K562 (cell line): ENCODE results near the gene KAT6B. TPM values are rescaled to one million over a fixed set of nuclear protein-coding genes. Genes with fewer than 3 reads are reported as not detected.
A peak's percentile ranks its signal among the peaks of the same experiment; 100 is the strongest.

Experiments used
- ATAC-seq: fragments of 200-7000 bp; cut with Tn5 transposase; 3 replicates; pipeline ENCODE4 v1.9.1; 2020; ENCODE audit warnings: moderate library complexity
- BruUV-seq: library from RNA; stranded (reverse); fragments of 400-500 nt; replicated peaks from 2 replicates; lab custom pipeline; 2021; lab: Mats Ljungman, UMichigan
- CTCF ChIA-PET: fragments of 300-600 bp; formaldehyde crosslinking; extraction: SDS; loops from one replicate; lab custom pipeline; 2021; ENCODE audit warnings: low intra/inter-chr PET ratio; lab: Yijun Ruan, JAX
- POLR2A ChIA-PET: fragments of 300-600, 350-650 bp; sonication (Branson Sonifier 250); formaldehyde crosslinking; extraction: SDS; loops from one replicate; lab custom pipeline; 2021; ENCODE audit warnings: antibody characterized with exemption, inconsistent platforms; lab: Yijun Ruan, JAX
- DNase-seq, 4 experiments: peaks; one replicate each; pipeline versions ENCODE4 v3.0.0 to v3.0.0-alpha.2; 2011 to 2018; ENCODE audit warnings: low spot score in 3 of 4, mixed read lengths in 3 of 4; ENCODE audit errors: extremely low read depth in 1 of 4
- FAIRE-seq: peaks from 2 replicates; lab custom pipeline; 2011; peaks lifted over from hg19 to GRCh38; lab: Jason Lieb, UNC
- H2AFZ ChIP-seq: 2 replicates; pipeline ENCODE4 v1.6.0; 2011; ENCODE audit warnings: low read depth, low read length, control low read depth, inconsistent platforms
- H3K27ac ChIP-seq: fragments of 200-600 bp; 3 replicates; pipeline ENCODE4 v1.8.0; 2011; ENCODE audit warnings: low read depth, mild to moderate bottlenecking, control low read depth, inconsistent platforms, low read length, moderate library complexity, mixed read lengths; ENCODE audit errors: extremely low read depth
- H3K27me3 ChIP-seq, 2 experiments: fragments of 300-600 bp in 1 of 2; 2 replicates in 1 of 2; 3 replicates in 1 of 2; pipeline versions ENCODE4 v1.6.0 to v1.8.0; 2011; ENCODE audit warnings: inconsistent platforms in 2 of 2, low read length in 2 of 2, mild to moderate bottlenecking in 1 of 2, mixed read lengths in 1 of 2, moderate library complexity in 1 of 2; ENCODE audit not compliant: control insufficient read depth in 2 of 2, insufficient read depth in 2 of 2
- H3K36me3 ChIP-seq: fragments of 300-600 bp; 3 replicates; pipeline ENCODE4 v1.8.0; 2011; ENCODE audit warnings: mild to moderate bottlenecking, low read length, inconsistent platforms; ENCODE audit not compliant: control insufficient read depth, insufficient read depth
- H3K4me1 ChIP-seq, 2 experiments: fragments of 200-600 bp in 1 of 2; replicated peaks in 1 of 2; 2 replicates in 1 of 2; 3 replicates in 1 of 2; pipeline versions ENCODE4 v1.5.1 to v1.8.0; 2011; ENCODE audit warnings: inconsistent platforms in 2 of 2, low read length in 2 of 2, mild to moderate bottlenecking in 1 of 2, mixed read lengths in 1 of 2, moderate library complexity in 1 of 2; ENCODE audit not compliant: control insufficient read depth in 2 of 2, insufficient read depth in 2 of 2
- H3K4me2 ChIP-seq: 2 replicates; pipeline ENCODE4 v1.6.1; 2011; ENCODE audit warnings: low read length, control low read depth, inconsistent platforms, mixed read lengths; ENCODE audit not compliant: insufficient read depth
- H3K4me3 ChIP-seq: fragments of 200-600 bp; sonication (generic), shearing (Covaris generic); 2 replicates; pipeline ENCODE4 v1.5.1; 2016; ENCODE audit warnings: control low read depth, inconsistent platforms
- H3K79me2 ChIP-seq: fragments of 200-600 bp; 3 replicates; pipeline ENCODE4 v1.8.0; 2011; ENCODE audit warnings: low read length, inconsistent platforms; ENCODE audit not compliant: control insufficient read depth, insufficient read depth
- H3K9ac ChIP-seq, 2 experiments: 2 replicates each; pipeline versions ENCODE4 v1.6.0 to v1.6.1; 2011; ENCODE audit warnings: low read depth in 2 of 2, low read length in 2 of 2, control low read depth in 1 of 2, inconsistent platforms in 1 of 2, mild to moderate bottlenecking in 1 of 2, mixed read lengths in 1 of 2; ENCODE audit not compliant: insufficient read depth in 1 of 2
- H3K9me1 ChIP-seq: one replicate; pipeline ENCODE4 v1.6.0; 2011; ENCODE audit warnings: inconsistent platforms, mild to moderate bottlenecking, low read length, moderate library complexity; ENCODE audit not compliant: control insufficient read depth, insufficient read depth
- H3K9me3 ChIP-seq: replicated peaks from 2 replicates; pipeline ENCODE4 v1.5.1; 2011; ENCODE audit warnings: low read depth, low read length, inconsistent platforms; ENCODE audit not compliant: control insufficient read depth, insufficient read depth
- H4K20me1 ChIP-seq: replicated peaks from 2 replicates; pipeline ENCODE4 v1.6.1; 2011; ENCODE audit warnings: low read length, inconsistent platforms, mixed read lengths; ENCODE audit not compliant: control insufficient read depth, insufficient read depth
- CEBPG ChIP-seq, 3 experiments: fragments of 200-800 bp in 1 of 3; sonication (Bioruptor generic) in 1 of 3; sonication (generic) in 1 of 3; formaldehyde crosslinking in 1 of 3; IDR thresholded peaks in 2 of 3; conservative IDR thresholded peaks in 1 of 3; 2 replicates each; pipeline versions ENCODE4 v1.6.1 to v1.8.0; 2016 to 2022; ENCODE audit warnings: missing compliant biosample characterization in 2 of 3, missing genetic modification characterization in 2 of 3, mild to moderate bottlenecking in 1 of 3, missing genetic modification reagents in 1 of 3
- NFRKB ChIP-seq: fragments of 450-650 bp; IDR thresholded peaks from 2 replicates; pipeline ENCODE4 v1.6.1; 2016; ENCODE audit warnings: low read depth
- POLR2H ChIP-seq: IDR thresholded peaks from 2 replicates; pipeline ENCODE4 v1.6.1; 2016; ENCODE audit warnings: missing genetic modification characterization, low read depth, mild to moderate bottlenecking, control low read depth, missing compliant biosample characterization, moderate library complexity
- RB1 ChIP-seq: fragments of 450-650 bp; IDR thresholded peaks from 2 replicates; pipeline ENCODE4 v1.6.1; 2017; ENCODE audit warnings: low read depth, mild to moderate bottlenecking
- WGBS: fragments of 100-300 bp; shearing (Covaris generic); methylation state at CpG from one replicate; pipeline ENCODE4 v1.1.6; 2016; ENCODE audit warnings: low coverage, mixed read lengths; ENCODE audit not compliant: insufficient coverage; ENCODE audit errors: missing lambda C conversion rate; 5-methylcytosine and 5-hydroxymethylcytosine counted together
- in situ Hi-C: fragments of 300-500 bp; cut with MboI; formaldehyde crosslinking; loops from 4 replicates; pipeline ENCODE4 v1.15.0; 2018; ENCODE audit warnings: inconsistent platforms, mixed read lengths
- intact Hi-C: fragments of 100-400 bp; cut with micrococcal nuclease; formaldehyde crosslinking; loops from 2 replicates; pipeline ENCODE4 v1.14.2; 2022
- polyA plus RNA-seq, 8 experiments: library from polyadenylated mRNA; depleted of rRNA in 4 of 8; stranded (reverse) in 5 of 8; unstranded in 3 of 8; fragments of >200 nt; fragmentation: Nextera tagmentation in 2 of 8; fragmentation: Illumina TruSeq in 1 of 8; extraction: Ambion mirVana in 2 of 8; extraction: Trizol in 1 of 8; gene quantifications; 2 replicates each; pipeline versions ENCODE4 v1.2.1 to v1.2.3, GENCODE V29; 2011 to 2014; ENCODE audit warnings: inconsistent platforms in 1 of 8, missing spikeins in 1 of 8
- total RNA-seq, 7 experiments: library from RNA; depleted of rRNA in 6 of 7; stranded (reverse); fragments of >200 nt in 6 of 7; fragmentation: Illumina TruSeq in 2 of 7; extraction: Trizol in 2 of 7; gene quantifications; 2 replicates each; pipeline versions ENCODE4 v1.2.1 to v1.2.3, GENCODE V29; 2011 to 2021; ENCODE audit warnings: low replicate concordance in 1 of 7
- TF ChIP-seq, protein P1 (sequence below): fragments of 450-650 bp; IDR thresholded peaks from 2 replicates; pipeline ENCODE4 v1.6.1; 2018; ENCODE audit warnings: mild to moderate bottlenecking, low read depth; ENCODE audit not compliant: partially characterized antibody
- TF ChIP-seq, protein P2 (sequence below): fragments of 250-450 bp; sonication (Bioruptor Pico); IDR thresholded peaks from 2 replicates; pipeline ENCODE4 v1.4.0; 2020; ENCODE audit warnings: borderline replicate concordance

Gene KAT6B
- total and polyA plus RNA-seq, 9 of the 15 experiments (the other 6 are each of a cell fraction or from before 2014, with no cell fraction given) = 1.4 to 9.2 (median 6.8) TPM

DNA sequence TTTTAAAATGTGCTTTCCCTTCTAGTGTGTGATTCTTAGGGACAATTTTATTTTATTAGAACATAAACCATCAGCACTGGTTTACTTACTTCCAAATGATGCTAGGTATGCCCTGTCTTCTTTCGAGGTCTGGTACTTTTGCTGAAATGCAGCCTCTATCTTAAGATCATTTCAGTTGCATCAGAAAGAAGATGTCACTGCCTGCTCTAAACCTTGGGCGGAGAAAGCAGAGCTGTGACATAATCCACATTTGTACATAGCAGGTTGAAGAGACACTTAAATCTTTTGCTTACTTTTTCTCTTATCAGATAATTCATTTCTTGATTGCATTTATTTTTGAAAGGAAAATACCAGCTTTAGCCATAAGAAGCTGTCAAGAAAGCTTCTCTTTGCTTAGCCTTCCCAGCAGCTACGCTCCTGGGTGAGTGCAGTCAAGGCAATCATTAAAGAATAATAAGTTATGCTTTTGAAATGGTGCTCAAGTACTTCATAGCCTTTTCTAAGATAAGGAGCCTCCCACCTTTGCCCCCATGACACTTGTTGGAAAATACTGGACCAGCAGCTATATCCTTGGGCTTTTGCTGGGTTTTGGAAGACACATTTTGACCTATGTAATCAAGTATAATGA lies 176.7 kb downstream of the KAT6B start:
- FAIRE-seq = no peak
- CTCF ChIA-PET = no interaction called here

More for the DNA sequence above, 176.7 kb downstream of the KAT6B start:
- Histone ChIP-seq H3K4me3 (no peak overlapping the region), H3K4me1 (no peaks in the 10 kb centered on the region), H3K9ac (no peak overlapping the region), H3K36me3 (no peaks in the 10 kb centered on the region), H2AFZ (no peak overlapping the region), H3K9me3 (no peaks in the 10 kb centered on the region), H3K27ac (no peak overlapping the region), H4K20me1 (no peaks in the 10 kb centered on the region), H3K4me2 (no peak overlapping the region), H3K79me2 (no peaks in the 10 kb centered on the region), H3K27me3 (no peaks in the 10 kb centered on the region)
- in situ Hi-C loops (no loop called here), intact Hi-C loops (no loop called here)
- POLR2A ChIA-PET = interaction anchor here (0.6 kb wide), 1 partner anchor 13 kb away, joined by 3 read pairs; no protein-coding TSS in a partner anchor
- no peak for DNase-seq
- 28% methylated on average over 3 of the region's 3 CpGs for WGBS
- no peak for ATAC-seq
- TF ChIP-seq RB1 (no peak), POLR2H (tag) (no peak), NFRKB (no peak), CEBPG (CRISPR knock-in tag; IDR thresholded peaks at IDR 0.05) (no peak), CEBPG (tag; conservative IDR thresholded peaks at IDR 0.05 in 1 of 2, IDR thresholded peaks at IDR 0.05 in 1 of 2) (0 out of 4 replicates have a peak, but pooled peaks of 1 of the 2 experiments have one; percentile 13)
- TF ChIP-seq, protein P1, sequence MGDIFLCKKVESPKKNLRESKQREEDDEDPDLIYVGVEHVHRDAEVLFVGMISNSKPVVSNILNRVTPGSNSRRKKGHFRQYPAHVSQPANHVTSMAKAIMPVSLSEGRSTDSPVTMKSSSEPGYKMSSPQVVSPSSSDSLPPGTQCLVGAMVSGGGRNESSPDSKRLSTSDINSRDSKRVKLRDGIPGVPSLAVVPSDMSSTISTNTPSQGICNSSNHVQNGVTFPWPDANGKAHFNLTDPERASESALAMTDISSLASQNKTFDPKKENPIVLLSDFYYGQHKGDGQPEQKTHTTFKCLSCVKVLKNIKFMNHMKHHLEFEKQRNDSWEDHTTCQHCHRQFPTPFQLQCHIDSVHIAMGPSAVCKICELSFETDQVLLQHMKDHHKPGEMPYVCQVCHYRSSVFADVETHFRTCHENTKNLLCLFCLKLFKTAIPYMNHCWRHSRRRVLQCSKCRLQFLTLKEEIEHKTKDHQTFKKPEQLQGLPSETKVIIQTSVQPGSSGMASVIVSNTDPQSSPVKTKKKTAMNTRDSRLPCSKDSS = no peak
- TF ChIP-seq, protein P2, sequence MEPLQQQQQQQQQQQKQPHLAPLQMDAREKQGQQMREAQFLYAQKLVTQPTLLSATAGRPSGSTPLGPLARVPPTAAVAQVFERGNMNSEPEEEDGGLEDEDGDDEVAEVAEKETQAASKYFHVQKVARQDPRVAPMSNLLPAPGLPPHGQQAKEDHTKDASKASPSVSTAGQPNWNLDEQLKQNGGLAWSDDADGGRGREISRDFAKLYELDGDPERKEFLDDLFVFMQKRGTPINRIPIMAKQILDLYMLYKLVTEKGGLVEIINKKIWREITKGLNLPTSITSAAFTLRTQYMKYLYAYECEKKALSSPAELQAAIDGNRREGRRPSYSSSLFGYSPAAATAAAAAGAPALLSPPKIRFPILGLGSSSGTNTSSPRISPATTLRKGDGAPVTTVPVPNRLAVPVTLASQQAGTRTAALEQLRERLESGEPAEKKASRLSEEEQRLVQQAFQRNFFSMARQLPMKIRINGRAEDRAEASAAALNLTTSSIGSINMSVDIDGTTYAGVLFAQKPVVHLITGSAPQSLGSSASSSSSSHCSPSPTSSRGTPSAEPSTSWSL = no peak
- TF ChIP-seq, all 486 proteins: peak for 1
- H3K9me1 ChIP-seq = no peaks in the 10 kb centered on the region
- no TSS peak for BruUV-seq
